Activated naive CD4-positive, alpha-beta T cell treated with anti-CD3 and anti-CD28 coated beads, Interleukin-2, amount 50 U/mL, for 16 hours (primary cell): Measurements from ENCODE around the gene ADCY10.
A peak's percentile ranks its signal among the peaks of the same experiment; 100 is the strongest.

Experiments used
- DNase-seq: peaks from one replicate; pipeline ENCODE4 v3.0.0-alpha.2; 2020

The ADCY10 gene

GRCh38 chr1:167803358-167804207, 110.4 kb downstream of the ADCY10 start:
- peak; percentile 90 for DNase-seq

- no peak for DNase-seq
Observed at GRCh38 chr1:167802235-167802634, 111.7 kb downstream of the ADCY10 start.

GRCh38 chr1:167800251-167800650, 113.7 kb downstream of the ADCY10 start:
- no peak for DNase-seq

- DNase-seq = no peak
Observed at GRCh38 chr1:167799747-167800146, 114.2 kb downstream of the ADCY10 start.

GRCh38 chr1:167798952-167799351, 115.0 kb downstream of the ADCY10 start:
- no peak for DNase-seq

GRCh38 chr1:167797015-167797414, 116.9 kb downstream of the ADCY10 start:
- DNase-seq = no peak

GRCh38 chr1:167795810-167796740, 117.9 kb downstream of the ADCY10 start:
- no peak for DNase-seq

- DNase-seq = no peak
Observed at GRCh38 chr1:167794043-167794442, 119.9 kb downstream of the ADCY10 start.

- DNase-seq = no peak
Observed at GRCh38 chr1:167792188-167792565, 121.8 kb downstream of the ADCY10 start.

GRCh38 chr1:167791281-167792187, 122.4 kb downstream of the ADCY10 start:
- no peak for DNase-seq

- DNase-seq = no peak
Observed at GRCh38 chr1:167790117-167790516, 123.8 kb downstream of the ADCY10 start.

- DNase-seq = no peak
Observed at GRCh38 chr1:167789501-167789900, 124.4 kb downstream of the ADCY10 start.

GRCh38 chr1:167786502-167786901, 127.4 kb downstream of the ADCY10 start:
- DNase-seq = no peak

GRCh38 chr1:167784876-167785550, 128.9 kb downstream of the ADCY10 start:
- DNase-seq = no peak

- no peak for DNase-seq
Observed at GRCh38 chr1:167782946-167783345, 131.0 kb downstream of the ADCY10 start.

- no peak for DNase-seq
Observed at GRCh38 chr1:167781558-167781957, 132.4 kb downstream of the ADCY10 start.

- DNase-seq = no peak
Observed at GRCh38 chr1:167777269-167777650, 136.7 kb downstream of the ADCY10 start.

- no peak for DNase-seq
Observed at GRCh38 chr1:167776616-167777268, 137.2 kb downstream of the ADCY10 start.

GRCh38 chr1:167776151-167776550, 137.8 kb downstream of the ADCY10 start:
- DNase-seq = no peak

GRCh38 chr1:167775178-167775577, 138.8 kb downstream of the ADCY10 start:
- no peak for DNase-seq

GRCh38 chr1:167774710-167775109, 139.2 kb downstream of the ADCY10 start:
- no peak for DNase-seq

- DNase-seq = no peak
Observed at GRCh38 chr1:167773516-167773915, 140.4 kb downstream of the ADCY10 start.
